M059J (cell line): ENCODE data around the gene SH3RF1. TPM values are rescaled to one million over a fixed set of nuclear protein-coding genes. Genes with fewer than 3 reads are reported as not detected.

Source experiments
- DNase-seq: peaks from one replicate; pipeline ENCODE4 v3.0.0-alpha.2; 2012; ENCODE audit warnings: low read depth
- total RNA-seq: library from RNA; depleted of rRNA; stranded (reverse); fragments of >200 nt; shearing (Covaris generic); gene quantifications from 2 replicates; pipeline ENCODE4 v1.2.3, GENCODE V29; 2014

The SH3RF1 gene
- total RNA-seq, 1 experiment from 2014 or later = 7.9 TPM

GRCh38 chr4:169251291-169252235, 19.2 kb downstream of the SH3RF1 start:
- peak; percentile 79 for DNase-seq

GRCh38 chr4:169250796-169251195, 20.0 kb downstream of the SH3RF1 start:
- DNase-seq = no peak

GRCh38 chr4:169249999-169250398, 20.8 kb downstream of the SH3RF1 start:
- no peak for DNase-seq

- no peak for DNase-seq
Measured at GRCh38 chr4:169249214-169249973, 21.4 kb downstream of the SH3RF1 start.

GRCh38 chr4:169248645-169249044, 22.1 kb downstream of the SH3RF1 start:
- no peak for DNase-seq

GRCh38 chr4:169246957-169247396, 23.8 kb downstream of the SH3RF1 start:
- no peak for DNase-seq

- DNase-seq = no peak
Measured at GRCh38 chr4:169246279-169246678, 24.5 kb downstream of the SH3RF1 start.

- DNase-seq = no peak
Measured at GRCh38 chr4:169245061-169245460, 25.7 kb downstream of the SH3RF1 start.

- DNase-seq = peak; percentile 38
Measured at GRCh38 chr4:169243825-169244609, 26.7 kb downstream of the SH3RF1 start.

GRCh38 chr4:169241464-169241863, 29.3 kb downstream of the SH3RF1 start:
- DNase-seq = no peak

GRCh38 chr4:169239221-169239905, 31.4 kb downstream of the SH3RF1 start:
- peak; percentile 53 for DNase-seq

GRCh38 chr4:169238445-169238844, 32.3 kb downstream of the SH3RF1 start:
- DNase-seq = peak; percentile 79

GRCh38 chr4:169236873-169237626, 33.7 kb downstream of the SH3RF1 start:
- no peak for DNase-seq

GRCh38 chr4:169236078-169236477, 34.7 kb downstream of the SH3RF1 start:
- no peak for DNase-seq

GRCh38 chr4:169234137-169234855, 36.5 kb downstream of the SH3RF1 start:
- DNase-seq = no peak

GRCh38 chr4:169233691-169234090, 37.1 kb downstream of the SH3RF1 start:
- no peak for DNase-seq

- DNase-seq = peak; percentile 41
Measured at GRCh38 chr4:169231647-169232262, 39.0 kb downstream of the SH3RF1 start.

- DNase-seq = peak; percentile 94
Measured at GRCh38 chr4:169229571-169230028, 41.2 kb downstream of the SH3RF1 start.

GRCh38 chr4:169228076-169228475, 42.7 kb downstream of the SH3RF1 start:
- DNase-seq = no peak
